Measurements from ENCODE around the gene PRR16.
"Not testable (repeated sequence)": the region's sequence is repeated elsewhere in the genome, so short reads cannot be mapped to it uniquely, and the experiment has no call there.

- not testable (repeated sequence) for TF ChIP-seq ZNF567 (CRISPR knock-in tag; IDR thresholded peaks at IDR 0.05; ENCODE audit: borderline replicate concordance); CEBPB (IDR thresholded peaks at IDR 0.05; ENCODE audit: borderline replicate concordance, low read depth, low read length); ZNF367 (CRISPR knock-in tag; IDR thresholded peaks at IDR 0.05; ENCODE audit: borderline replicate concordance); SP1 (IDR thresholded peaks at IDR 0.05); SP1 (CRISPR knock-in tag; IDR thresholded peaks at IDR 0.05); TP53 (CRISPR knock-in tag; conservative IDR thresholded peaks at IDR 0.05); ZNF180 (CRISPR knock-in tag; IDR thresholded peaks at IDR 0.05; ENCODE audit: borderline replicate concordance, low read depth); GATA4 (IDR thresholded peaks at IDR 0.05; ENCODE audit: borderline replicate concordance, low read depth); ZNF639 (CRISPR knock-in tag; conservative IDR thresholded peaks at IDR 0.05); ZNF740 (CRISPR knock-in tag; IDR thresholded peaks at IDR 0.05); NFAT5 (CRISPR knock-in tag; IDR thresholded peaks at IDR 0.05); REPIN1 (CRISPR knock-in tag; IDR thresholded peaks at IDR 0.05; ENCODE audit: borderline replicate concordance, low read depth)
These were observed 37.3 kb upstream of the PRR16 start for GRCh38 chr5:120426633-120427275.
